Mononuclear cell (primary cell): ENCODE data around the gene ATP9B. TPM values are rescaled to one million over a fixed set of nuclear protein-coding genes. Genes with fewer than 3 reads are reported as not detected.

Experiments used
- H3K27me3 ChIP-seq: 2 replicates; pipeline ENCODE4 v1.6.0; 2011; ENCODE audit warnings: low read length, control low read depth; ENCODE audit not compliant: insufficient read depth
- H3K4me1 ChIP-seq: 2 replicates; pipeline ENCODE4 v1.5.1; 2011; ENCODE audit warnings: mild to moderate bottlenecking, low read length, control low read depth; ENCODE audit not compliant: insufficient read depth
- H3K4me3 ChIP-seq: 2 replicates; pipeline ENCODE4 v1.5.1; 2011; ENCODE audit warnings: mild to moderate bottlenecking, low read length, moderate library complexity
- H3K9me3 ChIP-seq: 2 replicates; pipeline ENCODE4 v1.5.1; 2011; ENCODE audit warnings: low read depth, mild to moderate bottlenecking, control low read depth, low read length
- total RNA-seq: library from RNA; depleted of rRNA; stranded (reverse); fragments of >200 nt; gene quantifications from one replicate; pipeline ENCODE4 v1.2.3, GENCODE V29; 2012

Gene ATP9B
- total RNA-seq, 1 donor = 84.2 TPM

DNA sequence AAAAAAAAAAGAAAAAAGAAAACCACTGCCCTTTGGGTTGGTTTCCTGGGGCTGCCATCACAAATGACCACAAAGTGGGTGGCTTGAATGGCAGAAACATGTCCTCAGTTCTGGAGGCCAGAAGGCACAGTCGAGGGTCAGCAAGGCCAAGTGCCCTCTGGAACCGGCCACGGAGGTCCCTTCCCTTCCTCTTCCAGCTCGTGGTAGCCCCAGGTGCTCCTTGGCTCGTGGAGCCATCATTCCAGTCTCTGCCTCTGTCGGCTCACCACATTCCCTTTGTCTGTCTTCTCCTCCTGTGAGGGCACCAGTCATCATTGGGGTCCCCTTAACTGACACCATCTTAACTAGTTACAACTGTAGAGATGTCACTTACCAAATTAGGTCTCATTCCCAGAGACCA, 318.0 kb downstream of the ATP9B start:
- Histone ChIP-seq H3K4me3 (no peak overlapping the region), H3K4me1 (no peaks in the 10 kb centered on the region), H3K9me3 (no peaks in the 10 kb centered on the region)

DNA sequence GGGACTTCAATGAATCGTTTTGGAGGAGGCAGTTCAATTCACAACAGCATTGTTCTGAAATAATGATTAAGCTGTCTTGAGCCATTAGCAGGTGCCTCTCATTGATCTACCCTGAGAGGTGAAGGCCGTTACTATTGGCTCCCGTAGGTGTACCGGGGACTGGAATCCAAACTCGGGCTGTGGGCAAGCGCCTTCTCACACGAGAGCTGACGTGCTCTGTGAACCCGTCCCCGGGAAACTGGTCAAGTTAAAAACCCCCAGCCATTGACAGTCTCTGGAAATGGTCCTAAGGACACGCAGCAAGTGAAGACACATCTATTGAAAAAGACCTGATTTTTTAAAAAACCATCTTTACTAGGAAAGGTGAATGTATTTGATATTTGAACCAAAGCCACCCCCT, 318.4 kb downstream of the ATP9B start:
- Histone ChIP-seq H3K4me3 (no peak overlapping the region), H3K4me1 (peaks cover under 1% of the 10 kb centered on the region), H3K9me3 (no peaks in the 10 kb centered on the region), H3K27me3 (peaks cover 37% of the 10 kb centered on the region)

More for the DNA sequence above, 318.0 kb downstream of the ATP9B start:
- H3K27me3 ChIP-seq = peaks cover 33% of the 10 kb centered on the region

DNA sequence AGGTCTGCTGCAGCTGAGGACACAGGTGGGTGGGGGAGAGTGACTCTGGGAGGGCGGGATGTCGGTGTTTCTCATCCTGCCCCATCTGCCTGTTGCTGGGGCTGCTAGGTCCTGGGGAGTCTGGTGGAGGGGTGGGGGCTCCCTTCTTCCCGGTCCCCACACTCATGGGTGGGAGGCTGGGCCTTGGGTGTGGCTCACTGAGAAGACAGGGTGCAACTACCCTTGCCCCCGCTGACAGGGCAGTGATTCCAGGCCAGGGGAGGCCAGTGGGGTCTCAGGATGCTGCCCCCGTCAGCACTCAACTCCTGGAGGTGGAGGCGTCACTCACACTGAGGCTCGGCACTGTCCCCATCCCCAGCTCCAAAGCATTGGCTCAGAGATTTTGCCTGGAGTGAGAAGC, 318.8 kb downstream of the ATP9B start:
- Histone ChIP-seq H3K4me1 (peaks cover 4% of the 10 kb centered on the region), H3K27me3 (peaks cover 42% of the 10 kb centered on the region), H3K4me3 (no peak overlapping the region), H3K9me3 (no peaks in the 10 kb centered on the region)

DNA sequence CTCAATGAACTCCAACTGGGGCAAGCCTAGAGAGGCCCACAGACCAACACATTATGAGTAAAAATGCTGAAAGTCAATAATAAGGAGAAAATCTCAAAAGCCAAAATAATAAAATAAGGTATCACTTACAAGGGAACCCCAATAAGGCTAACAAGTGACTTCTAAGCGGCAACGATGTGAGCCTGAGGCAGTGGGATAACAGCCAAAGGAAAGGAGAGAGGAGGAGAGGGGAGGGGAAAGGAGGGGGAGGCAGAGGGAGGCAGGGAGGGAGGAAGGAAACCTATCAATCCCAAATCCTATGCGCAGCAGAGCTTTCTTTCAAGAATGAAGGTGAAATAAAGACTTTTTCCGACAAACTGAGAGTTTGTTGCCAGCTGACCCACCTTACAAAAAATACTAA, 320.5 kb downstream of the ATP9B start:
- Histone ChIP-seq H3K9me3 (no peaks in the 10 kb centered on the region), H3K27me3 (peaks cover 49% of the 10 kb centered on the region), H3K4me1 (peaks cover 18% of the 10 kb centered on the region), H3K4me3 (no peak overlapping the region)

DNA sequence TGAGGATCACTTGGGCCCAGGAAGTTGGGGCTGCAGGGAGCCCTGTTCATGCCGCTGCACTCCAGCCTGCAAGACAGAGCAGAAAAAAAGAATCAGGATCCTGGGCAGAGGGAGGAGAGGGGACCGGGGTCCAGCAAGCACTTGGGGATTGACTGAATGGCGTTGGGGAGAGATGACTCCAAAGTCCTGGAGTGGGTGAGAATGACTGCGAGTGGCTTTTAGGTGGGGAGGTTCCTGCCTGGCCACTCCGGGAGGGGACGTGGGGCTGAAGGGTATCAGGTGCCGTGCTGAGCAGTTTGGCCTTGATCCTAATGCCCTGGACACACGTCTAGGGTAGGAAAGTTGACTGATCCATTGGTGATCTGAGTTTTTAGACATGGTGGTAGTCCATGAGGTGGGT, 323.0 kb downstream of the ATP9B start:
- Histone ChIP-seq H3K27me3 (peaks cover 58% of the 10 kb centered on the region), H3K4me3 (no peak overlapping the region), H3K4me1 (peaks cover 28% of the 10 kb centered on the region), H3K9me3 (no peaks in the 10 kb centered on the region)

DNA sequence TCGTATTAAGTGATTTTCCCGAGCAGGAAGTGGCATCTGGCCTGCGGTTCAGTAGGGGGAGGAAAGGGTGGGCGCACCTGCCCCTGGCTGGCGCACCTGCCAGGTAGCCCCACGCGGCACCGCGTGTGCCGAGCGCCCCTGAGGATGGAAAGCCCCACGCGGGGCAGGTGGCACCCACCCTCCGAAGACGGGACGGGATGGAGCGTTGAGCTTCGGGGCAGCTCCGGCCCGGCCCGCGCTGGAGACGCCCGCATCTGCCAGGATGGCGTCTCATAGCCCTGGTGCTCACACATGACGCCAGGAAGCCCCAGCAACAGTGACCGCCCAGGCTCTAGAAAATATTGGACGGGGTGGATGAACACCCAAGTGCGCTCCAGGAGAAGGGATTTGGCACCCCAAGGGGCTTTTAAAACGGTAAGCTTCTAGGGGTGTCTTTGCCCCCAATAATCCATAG, 324.0 kb downstream of the ATP9B start:
- Histone ChIP-seq H3K27me3 (peaks cover 57% of the 10 kb centered on the region), H3K4me1 (peaks cover 34% of the 10 kb centered on the region), H3K9me3 (no peaks in the 10 kb centered on the region), H3K4me3 (peak overlapping the region; percentile 37)

DNA sequence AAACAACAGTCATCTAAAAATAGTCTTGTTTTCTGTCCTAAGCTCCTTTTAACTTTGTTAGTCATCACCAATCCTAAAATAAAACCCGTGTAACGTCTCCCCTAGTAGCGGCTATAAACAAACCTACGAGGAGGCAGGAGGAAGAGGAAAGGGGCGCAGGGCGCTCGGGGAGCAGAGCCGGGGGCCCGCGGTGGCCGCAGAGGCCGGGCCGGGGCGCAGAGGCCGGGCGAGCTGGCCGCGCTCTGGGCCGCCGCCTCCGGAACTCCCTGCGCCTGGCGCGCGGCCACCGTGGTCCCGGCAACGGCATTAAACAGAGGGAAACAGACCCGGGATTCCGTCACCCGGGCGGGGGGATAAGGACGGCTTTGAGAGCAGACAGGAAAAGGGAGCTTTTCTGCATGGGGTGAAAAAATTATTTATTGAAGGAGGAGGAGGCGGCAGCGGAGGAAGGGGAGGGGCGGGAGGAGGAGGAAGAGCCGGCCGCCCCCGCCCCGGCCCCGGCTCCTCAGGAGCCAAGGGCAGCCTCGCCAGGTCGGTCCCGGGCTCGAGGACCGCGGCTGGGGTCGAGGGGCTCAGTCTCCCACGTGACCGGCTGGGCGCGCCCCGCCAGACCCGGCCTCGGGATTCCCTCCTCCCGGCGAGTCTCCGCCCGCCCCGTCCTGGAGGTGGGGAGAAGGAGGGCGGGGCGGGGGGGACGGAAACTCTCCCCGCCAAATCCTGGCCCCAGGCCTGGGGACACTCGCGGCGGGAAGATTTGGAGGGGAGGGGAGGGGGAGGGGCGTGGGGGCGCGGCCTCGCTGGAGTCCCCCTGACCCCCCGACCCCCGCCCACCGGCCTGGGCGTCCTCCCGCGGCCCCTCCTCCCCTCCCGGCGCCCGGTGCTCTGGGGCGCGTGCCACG, 324.7 kb downstream of the ATP9B start:
- Histone ChIP-seq H3K4me3 (peak overlapping the region; percentile 37), H3K9me3 (no peaks in the 10 kb centered on the region), H3K27me3 (peaks cover 55% of the 10 kb centered on the region), H3K4me1 (peaks cover 41% of the 10 kb centered on the region)

DNA sequence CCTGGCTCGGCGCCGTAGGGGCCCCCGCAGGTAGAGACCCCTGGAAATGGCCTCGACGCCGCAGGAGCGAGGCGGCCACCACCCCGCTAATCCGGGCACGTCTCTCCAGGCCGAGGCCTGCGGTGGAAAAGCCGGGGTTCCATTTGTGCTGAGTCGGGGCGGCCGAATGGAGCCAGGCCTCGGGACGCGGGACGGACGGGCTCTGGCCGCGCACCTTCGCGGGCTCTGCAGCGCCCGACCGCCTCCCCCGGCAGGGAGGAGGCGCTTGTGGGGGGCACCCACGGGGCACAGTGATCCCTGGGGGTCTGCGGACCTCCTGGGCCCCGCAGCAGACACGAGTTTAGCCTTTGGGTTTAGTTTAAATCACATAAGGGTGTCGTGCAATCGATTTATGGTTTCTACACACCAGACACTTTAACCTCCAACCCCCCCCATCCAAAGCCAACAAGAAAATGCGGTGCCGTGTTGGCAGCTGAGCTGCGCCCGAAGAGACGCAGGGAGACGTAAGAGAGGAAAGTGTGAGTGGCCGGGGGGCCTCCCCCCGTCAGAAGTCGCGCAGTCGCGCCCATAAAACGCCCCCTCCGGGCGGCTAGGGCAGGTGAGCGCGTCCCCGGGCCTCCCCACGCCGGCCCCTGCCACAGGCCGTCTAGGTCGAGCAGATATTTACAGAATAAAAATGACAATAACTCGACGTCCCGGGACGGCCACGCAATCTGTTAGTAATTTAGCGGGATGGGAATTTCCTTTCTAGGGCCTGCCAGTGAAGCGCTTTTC, 325.5 kb downstream of the ATP9B start:
- peaks cover 47% of the 10 kb centered on the region for H3K4me1 ChIP-seq
- peaks cover 46% of the 10 kb centered on the region for H3K27me3 ChIP-seq
- no peaks in the 10 kb centered on the region for H3K9me3 ChIP-seq
- H3K4me3 ChIP-seq = peak overlapping the region; percentile 16

DNA sequence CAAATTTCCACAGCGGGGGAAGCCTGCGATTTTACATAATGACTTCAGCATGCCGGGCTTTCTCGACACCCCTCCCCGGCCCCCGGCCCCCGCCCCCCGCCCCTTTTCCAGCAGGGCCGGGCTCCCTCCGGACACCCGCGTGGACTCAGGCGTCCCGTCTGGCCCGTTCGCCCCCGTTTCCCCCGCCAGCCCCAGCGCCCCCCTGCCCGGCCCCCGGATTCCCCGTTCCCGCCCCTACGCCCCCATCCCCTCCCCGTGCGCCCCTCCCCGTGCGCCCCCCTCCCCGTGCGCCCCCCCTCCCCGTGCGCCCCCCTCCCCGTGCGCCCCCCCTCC, 326.1 kb downstream of the ATP9B start:
- Histone ChIP-seq H3K4me3 (no peak overlapping the region), H3K9me3 (no peaks in the 10 kb centered on the region), H3K4me1 (peaks cover 47% of the 10 kb centered on the region), H3K27me3 (peaks cover 42% of the 10 kb centered on the region)

DNA sequence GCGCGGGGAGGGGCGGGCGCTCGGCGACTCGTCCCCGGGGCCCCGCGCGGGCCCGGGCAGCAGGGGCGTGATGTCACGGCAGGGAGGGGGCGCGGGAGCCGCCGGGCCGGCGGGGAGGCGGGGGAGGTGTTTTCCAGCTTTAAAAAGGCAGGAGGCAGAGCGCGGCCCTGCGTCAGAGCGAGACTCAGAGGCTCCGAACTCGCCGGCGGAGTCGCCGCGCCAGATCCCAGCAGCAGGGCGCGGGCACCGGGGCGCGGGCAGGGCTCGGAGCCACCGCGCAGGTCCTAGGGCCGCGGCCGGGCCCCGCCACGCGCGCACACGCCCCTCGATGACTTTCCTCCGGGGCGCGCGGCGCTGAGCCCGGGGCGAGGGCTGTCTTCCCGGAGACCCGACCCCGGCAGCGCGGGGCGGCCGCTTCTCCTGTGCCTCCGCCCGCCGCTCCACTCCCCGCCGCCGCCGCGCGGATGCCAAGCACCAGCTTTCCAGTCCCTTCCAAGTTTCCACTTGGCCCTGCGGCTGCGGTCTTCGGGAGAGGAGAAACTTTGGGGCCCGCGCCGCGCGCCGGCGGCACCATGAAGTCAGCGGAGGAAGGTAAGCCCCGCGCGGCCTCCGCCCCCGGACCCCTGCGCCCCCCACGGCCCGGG, 326.7 kb downstream of the ATP9B start, which contains the start of gene NFATC1:
TSS of gene NFATC1 (plus strand) at position 170 of the 644 bp plus-strand sequence. CDS start at position 465, 295 bp downstream.
- Histone ChIP-seq H3K4me1 (peaks cover 47% of the 10 kb centered on the region), H3K9me3 (no peaks in the 10 kb centered on the region), H3K4me3 (peak within 1 kb of the TSS; percentile 26), H3K27me3 (peaks cover 36% of the 10 kb centered on the region)

DNA sequence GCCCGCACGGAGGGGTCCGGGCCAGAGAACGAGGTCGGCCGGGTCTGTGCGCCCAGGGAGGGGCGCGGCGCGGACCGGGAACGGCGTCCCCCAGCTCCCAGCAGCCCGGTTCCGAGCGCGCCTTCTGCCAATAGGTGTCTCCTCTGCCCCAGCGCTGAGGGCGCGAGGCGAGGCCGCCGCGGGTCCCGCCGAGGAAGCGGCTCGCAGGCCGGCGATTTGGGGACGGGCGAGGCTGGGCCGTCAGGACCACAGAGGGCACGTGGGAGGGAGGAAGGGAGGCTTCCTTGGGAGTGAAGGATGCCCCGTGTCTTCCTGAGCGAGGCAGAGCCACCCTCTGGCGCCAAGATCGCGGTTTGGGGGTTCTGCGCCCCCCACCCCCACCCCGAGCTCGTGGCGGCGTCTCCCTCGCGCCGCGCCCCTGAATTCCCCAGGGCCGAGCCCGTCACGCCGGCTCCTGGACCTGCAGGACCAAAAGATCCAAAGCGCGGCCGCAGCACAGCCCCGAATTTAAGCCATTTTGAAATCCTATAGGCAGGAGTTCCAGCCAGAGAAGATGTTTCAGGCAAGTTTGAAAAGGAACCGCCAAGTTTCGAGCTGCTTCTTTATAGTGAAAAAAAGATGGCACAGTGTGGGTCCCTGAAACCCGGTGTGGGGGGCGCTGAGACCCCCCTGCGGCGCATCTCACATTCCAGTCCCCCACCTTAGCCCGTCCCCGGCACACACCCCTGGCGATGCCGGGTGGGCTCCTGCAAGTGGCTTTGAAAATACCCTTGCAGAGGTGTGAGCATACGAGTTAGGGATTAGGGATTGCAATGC, 327.4 kb downstream of the ATP9B start:
- Histone ChIP-seq H3K9me3 (no peaks in the 10 kb centered on the region), H3K4me1 (peaks cover 55% of the 10 kb centered on the region), H3K27me3 (peaks cover 31% of the 10 kb centered on the region), H3K4me3 (no peak overlapping the region)

DNA sequence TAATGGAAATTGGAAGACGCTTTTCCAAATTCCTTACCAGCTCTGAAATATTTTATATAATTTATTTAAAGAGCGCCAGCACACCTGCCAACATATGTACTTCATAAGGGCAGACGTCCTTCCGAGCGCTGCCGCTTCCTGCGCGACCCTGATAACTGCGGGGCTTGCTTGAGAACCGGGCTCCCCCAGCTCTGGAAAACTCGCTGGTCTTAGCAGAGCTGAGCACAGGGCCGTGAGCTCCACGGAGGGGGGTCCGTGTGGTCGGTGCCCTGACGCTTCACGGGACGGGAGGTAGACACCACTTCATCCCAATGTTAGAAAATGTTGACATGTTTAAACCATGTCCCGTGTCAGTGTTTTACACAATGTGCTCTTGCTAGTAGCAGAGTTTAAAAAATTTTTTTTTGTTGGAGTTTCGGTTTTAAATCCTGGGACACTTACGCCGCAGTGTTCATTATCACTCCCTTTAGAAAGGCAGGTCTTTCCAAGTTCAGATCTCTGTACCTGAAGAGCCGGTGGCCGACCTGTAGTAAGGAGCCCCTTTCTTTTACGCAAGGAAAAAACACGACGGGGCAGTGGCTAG, 328.1 kb downstream of the ATP9B start:
- Histone ChIP-seq H3K9me3 (no peaks in the 10 kb centered on the region), H3K27me3 (peaks cover 26% of the 10 kb centered on the region), H3K4me3 (no peak overlapping the region), H3K4me1 (peaks cover 62% of the 10 kb centered on the region)

DNA sequence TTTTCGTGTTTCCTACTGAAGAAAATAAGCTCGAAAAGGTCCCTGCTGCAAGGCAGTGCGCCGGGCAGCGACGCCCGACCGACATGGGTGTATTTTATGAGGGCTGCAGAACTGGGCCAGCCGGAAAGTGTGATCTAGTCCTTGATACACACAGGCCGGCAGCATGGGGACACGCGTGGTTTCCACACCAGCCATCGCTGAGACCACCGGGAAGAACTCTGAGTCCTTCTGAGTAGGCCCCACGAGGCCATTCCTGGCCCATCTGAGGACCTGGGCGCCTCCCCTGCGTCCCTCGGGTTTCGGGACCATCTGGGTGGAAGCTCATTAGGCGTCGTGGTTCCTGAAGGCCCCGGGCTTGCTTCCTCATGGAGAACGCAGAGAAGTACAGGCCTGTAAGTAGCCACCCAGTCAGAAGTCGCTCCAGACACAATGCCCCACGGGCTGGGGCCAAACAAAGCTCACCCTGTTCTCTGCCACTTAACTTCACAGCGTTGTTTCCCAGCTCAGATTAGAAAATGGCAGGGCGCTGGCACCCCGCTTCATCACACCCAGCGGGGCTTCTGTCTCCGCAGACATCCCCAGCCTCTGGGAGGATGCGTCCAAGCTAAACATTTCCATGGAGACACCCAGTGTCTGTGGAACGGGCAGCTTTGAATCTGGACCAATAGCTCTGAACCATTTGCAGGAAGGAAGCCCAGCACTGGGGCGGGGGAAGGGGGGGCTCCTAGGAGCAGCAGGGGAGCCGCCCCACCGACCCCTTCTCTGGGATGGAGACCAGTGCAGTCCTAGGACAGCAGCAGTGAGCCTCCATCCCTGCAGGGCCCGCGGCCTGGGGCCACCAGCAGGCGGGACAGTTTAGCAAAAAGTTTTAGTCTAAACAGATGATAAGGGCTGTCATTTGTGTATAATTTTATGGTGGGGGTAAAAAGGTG, 328.9 kb downstream of the ATP9B start:
- Histone ChIP-seq H3K4me1 (peaks cover 64% of the 10 kb centered on the region), H3K9me3 (no peaks in the 10 kb centered on the region), H3K27me3 (peaks cover 18% of the 10 kb centered on the region), H3K4me3 (no peak overlapping the region)
